Neural crest cell (in vitro differentiated cells): Measurements from ENCODE around the gene YWHAB. TPM values are rescaled to one million over a fixed set of nuclear protein-coding genes. Genes with fewer than 3 reads are reported as not detected.

Experiments used
- DNase-seq: peaks from one replicate; pipeline ENCODE4 v3.0.0; 2021; ENCODE audit warnings: low read depth, mixed read lengths, low spot score
- H3K27ac Mint-ChIP-seq: one replicate; pipeline ENCODE4 v1.8.0; 2021; ENCODE audit warnings: mild to moderate bottlenecking, mixed read lengths; ENCODE audit not compliant: unreplicated experiment
- H3K27me3 Mint-ChIP-seq: 2 replicates; pipeline ENCODE4 v1.8.0; 2021; ENCODE audit warnings: low read depth, mild to moderate bottlenecking, mixed read lengths
- H3K36me3 Mint-ChIP-seq: 2 replicates; pipeline ENCODE4 v1.8.0; 2021; ENCODE audit warnings: low read depth, mild to moderate bottlenecking, mixed read lengths
- H3K4me1 Mint-ChIP-seq: 2 replicates; pipeline ENCODE4 v1.8.0; 2021; ENCODE audit warnings: mixed read lengths
- H3K4me3 Mint-ChIP-seq: one replicate; pipeline ENCODE4 v1.8.0; 2021; ENCODE audit warnings: mild to moderate bottlenecking, mixed read lengths
- H3K9me3 Mint-ChIP-seq: 2 replicates; pipeline ENCODE4 v1.8.0; 2021; ENCODE audit warnings: mixed read lengths
- CTCF ChIP-seq: fragments of 200-600 bp; sonication (generic); conservative IDR thresholded peaks from 2 replicates; pipeline ENCODE4 v1.5.0; 2021; ENCODE audit warnings: antibody characterized with exemption, mild to moderate bottlenecking
- total RNA-seq: library from RNA; stranded (reverse); gene quantifications from 2 replicates; pipeline ENCODE4 v1.2.1, GENCODE V29; 2021

The YWHAB gene
- total RNA-seq, 1 donor from 2014 or later, result 168 TPM

- Mint-ChIP-seq H3K27ac (no peak overlapping the region), H3K36me3 (peaks cover 2% of the 10 kb centered on the region), H3K4me3 (no peak overlapping the region), H3K9me3 (no peaks in the 10 kb centered on the region), H3K27me3 (no peaks in the 10 kb centered on the region), H3K4me1 (no peaks in the 10 kb centered on the region)
- no peak for DNase-seq
- TF ChIP-seq CTCF, result no peak
Observed at GRCh38 chr20:44938637-44939036, 53.1 kb downstream of the YWHAB start.

GRCh38 chr20:44941120-44941691, 55.7 kb downstream of the YWHAB start:
- no peak for TF ChIP-seq CTCF
- H3K9me3 Mint-ChIP-seq, result no peaks in the 10 kb centered on the region
- peaks cover 2% of the 10 kb centered on the region for H3K36me3 Mint-ChIP-seq
- no peak overlapping the region for H3K4me3 Mint-ChIP-seq
- no peaks in the 10 kb centered on the region for H3K27me3 Mint-ChIP-seq
- DNase-seq, result no peak
- no peak overlapping the region for H3K27ac Mint-ChIP-seq
- no peaks in the 10 kb centered on the region for H3K4me1 Mint-ChIP-seq

- H3K27ac Mint-ChIP-seq, result no peak overlapping the region
Observed at GRCh38 chr20:44942264-44942973, 56.9 kb downstream of the YWHAB start.

GRCh38 chr20:44943828-44944227, 58.3 kb downstream of the YWHAB start:
- no peaks in the 10 kb centered on the region for H3K4me1 Mint-ChIP-seq
- DNase-seq, result no peak
- no peaks in the 10 kb centered on the region for H3K9me3 Mint-ChIP-seq
- H3K36me3 Mint-ChIP-seq, result peaks cover 8% of the 10 kb centered on the region
- TF ChIP-seq CTCF, result no peak
- no peak overlapping the region for H3K27ac Mint-ChIP-seq
- no peak overlapping the region for H3K4me3 Mint-ChIP-seq
- no peaks in the 10 kb centered on the region for H3K27me3 Mint-ChIP-seq

More at GRCh38 chr20:44942264-44942973, 56.9 kb downstream of the YWHAB start:
- Mint-ChIP-seq H3K9me3 (no peaks in the 10 kb centered on the region), H3K4me1 (no peaks in the 10 kb centered on the region), H3K27me3 (no peaks in the 10 kb centered on the region), H3K36me3 (peaks cover 8% of the 10 kb centered on the region), H3K4me3 (no peak overlapping the region)
- DNase-seq, result no peak
- peak; percentile 15 for TF ChIP-seq CTCF

- Mint-ChIP-seq H3K36me3 (peaks cover 13% of the 10 kb centered on the region), H3K27ac (no peak overlapping the region), H3K4me1 (no peaks in the 10 kb centered on the region)
Observed at GRCh38 chr20:44945261-44945660, 59.8 kb downstream of the YWHAB start.

More at GRCh38 chr20:44945261-44945660, 59.8 kb downstream of the YWHAB start:
- Mint-ChIP-seq H3K27me3 (no peaks in the 10 kb centered on the region), H3K9me3 (no peaks in the 10 kb centered on the region), H3K4me3 (no peak overlapping the region)
- DNase-seq, result no peak
- TF ChIP-seq CTCF, result no peak
